Transverse colon (tissue), 4 donors: ENCODE measurements around the gene HPSE2. TPM values are rescaled to one million over a fixed set of nuclear protein-coding genes. Genes with fewer than 3 reads are reported as not detected.

Experiments
- DNase-seq: peaks from one replicate; pipeline ENCODE4 v3.0.0-alpha.2; 2019
- H3K27ac ChIP-seq, 4 donors: fragments of 200-600 bp; sonication (generic); 2 replicates each; pipeline ENCODE4 v1.5.1; 2016 to 2018; ENCODE audit warnings: inconsistent platforms in 4 of 4
- H3K27me3 ChIP-seq: fragments of 200-600 bp; sonication (generic); 2 replicates; pipeline ENCODE4 v1.5.1; 2017; ENCODE audit warnings: inconsistent platforms
- H3K36me3 ChIP-seq, 4 donors: fragments of 200-600 bp; sonication (generic); 2 replicates each; pipeline ENCODE4 v1.5.1; 2017 to 2019; ENCODE audit warnings: inconsistent platforms in 4 of 4
- H3K4me1 ChIP-seq, 4 donors: fragments of 200-600 bp; sonication (generic); 2 replicates each; pipeline ENCODE4 v1.5.1; 2017 to 2020; ENCODE audit warnings: inconsistent platforms in 4 of 4
- H3K4me3 ChIP-seq, 4 donors: fragments of 200-600 bp; sonication (generic); 1 replicate in 1 of 4; 2 replicates in 3 of 4; pipeline versions ENCODE4 v1.5.1 to v1.6.1; 2017 to 2019; ENCODE audit warnings: inconsistent platforms in 4 of 4
- H3K9me3 ChIP-seq, 2 donors: fragments of 200-600 bp; sonication (generic); 2 replicates each; pipeline ENCODE4 v1.5.1; 2017 to 2019; ENCODE audit warnings: inconsistent platforms in 2 of 2
- CTCF ChIP-seq, 5 experiments: fragments of 200-600 bp in 3 of 5; fragments of 450-650 bp in 2 of 5; sonication (generic) in 3 of 5; IDR thresholded peaks; 1 replicate in 2 of 5; 2 replicates in 3 of 5; pipeline ENCODE4 v1.5.1; 2016 to 2017; ENCODE audit warnings: antibody characterized with exemption in 5 of 5, inconsistent platforms in 3 of 5, mild to moderate bottlenecking in 2 of 5, moderate library complexity in 1 of 5
- EP300 ChIP-seq: sonication (generic); formaldehyde crosslinking; IDR thresholded peaks from one replicate; pipeline ENCODE4 v1.6.1; 2017; ENCODE audit warnings: antibody characterized with exemption, low read depth
- POLR2A ChIP-seq: fragments of 450-650 bp; IDR thresholded peaks from one replicate; pipeline ENCODE4 v1.6.1; 2016; ENCODE audit warnings: antibody characterized with exemption, mild to moderate bottlenecking, moderate library complexity
- POLR2AphosphoS5 ChIP-seq, 3 donors: sonication (generic); formaldehyde crosslinking; IDR thresholded peaks; one replicate each; pipeline ENCODE4 v1.6.1; 2016; ENCODE audit warnings: antibody characterized with exemption in 3 of 3
- WGBS, 2 donors: methylation state at CpG; one replicate each; pipeline ENCODE4 v1.1.5; 2018; ENCODE audit warnings: low coverage in 1 of 2; 5-methylcytosine and 5-hydroxymethylcytosine counted together
- in situ Hi-C, 4 donors: fragments of 200-750 bp; cut with MboI; loops; one replicate each; pipeline versions ENCODE4 v1.15.0 to v1.15.1; 2017; ENCODE audit warnings: low sequenced_read_pairs in 3 of 4, low pct_ligation_motif_present in 1 of 4, low pct_unique_long_range_greater_than_20kb in 1 of 4
- intact Hi-C: fragments of 100-400 bp; cut with DNase I; formaldehyde crosslinking; loops from one replicate; pipeline ENCODE4 v1.15.1; 2023; ENCODE audit warnings: low total_unique reads
- total RNA-seq, 4 donors: library from RNA; depleted of rRNA; stranded (reverse); fragments of >200 nt; gene quantifications; one replicate each; pipeline ENCODE4 v1.1.0, GENCODE V29; 2016

HPSE2 gene
- total RNA-seq, 4 donors from 2014 or later = 2.2 to 3.0 TPM; not detected in 2

- H3K9me3 ChIP-seq = no peaks in the 10 kb centered on the region
- no peak overlapping the region for H3K27ac ChIP-seq
- H3K4me3 ChIP-seq = no peak overlapping the region
- no peak for DNase-seq
- H3K27me3 ChIP-seq = no peaks in the 10 kb centered on the region
- peaks cover 0 to 2% (median 0%) of the 10 kb centered on the region in 4 donors for H3K4me1 ChIP-seq
- H3K36me3 ChIP-seq = no peaks in the 10 kb centered on the region
- intact Hi-C loops = no loop called here
- 46 to 78% methylated on average over 2 of the region's 2 CpGs for WGBS, 2 donors
- in situ Hi-C loops = no loop called here
- no peak for TF ChIP-seq POLR2A
- TF ChIP-seq EP300 = no peak
- no peak for TF ChIP-seq CTCF (IDR thresholded peaks at IDR 0.05)
- no peak for TF ChIP-seq POLR2AphosphoS5 (IDR thresholded peaks at IDR 0.05)
Observed at GRCh38 chr10:98950106-98950505, 285.5 kb downstream of the HPSE2 start.

DNA sequence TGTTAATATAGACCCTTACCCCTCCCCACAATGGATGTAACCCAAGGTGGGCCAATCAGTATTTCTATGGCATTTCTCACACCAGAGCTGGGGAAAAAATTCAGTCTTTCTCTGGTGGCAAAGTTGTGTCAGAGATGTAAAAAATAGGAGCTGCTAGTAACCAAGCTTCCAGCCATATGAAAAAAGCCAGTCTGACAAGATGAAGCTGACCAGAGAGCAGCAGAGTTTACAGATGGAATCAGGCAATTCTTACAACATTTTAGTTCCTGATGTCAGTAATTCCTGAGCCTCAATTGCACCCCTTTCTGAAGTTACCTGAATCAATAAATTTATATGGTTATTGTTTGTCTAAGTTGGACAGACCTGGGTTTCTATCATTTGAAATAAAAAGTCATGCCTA lies 286.3 kb downstream of the HPSE2 start:
- Histone ChIP-seq H3K9me3 (no peaks in the 10 kb centered on the region), H3K4me1 (peaks cover 0 to 2% (median 0%) of the 10 kb centered on the region in 4 donors), H3K27me3 (no peaks in the 10 kb centered on the region), H3K36me3 (no peaks in the 10 kb centered on the region), H3K27ac (no peak overlapping the region), H3K4me3 (no peak overlapping the region)
- no peak for TF ChIP-seq POLR2A
- no peak for TF ChIP-seq EP300
- no peak for TF ChIP-seq POLR2AphosphoS5 (IDR thresholded peaks at IDR 0.05)
- TF ChIP-seq CTCF (IDR thresholded peaks at IDR 0.05) = no peak
- in situ Hi-C loops (no loop called here), intact Hi-C loops (no loop called here)
- no peak for DNase-seq

DNA sequence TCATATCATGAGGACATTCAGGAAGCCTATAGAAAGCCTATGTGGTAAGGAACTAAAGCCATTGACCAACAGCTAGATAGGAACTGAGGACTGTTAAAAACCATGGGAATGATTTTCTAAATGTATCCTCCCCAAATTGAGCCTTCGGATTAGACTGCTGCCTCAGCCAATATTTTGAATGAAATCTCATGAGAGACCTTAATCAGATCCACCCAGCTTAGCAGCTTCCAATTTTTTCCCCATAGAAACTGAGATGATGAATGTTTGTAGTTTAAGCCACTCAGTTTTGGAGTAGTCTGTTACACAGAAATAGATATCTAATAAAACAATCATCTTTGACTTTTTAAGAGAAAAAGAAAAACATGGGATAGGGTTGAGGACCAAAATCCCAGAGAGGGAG lies 292.0 kb downstream of the HPSE2 start:
- Histone ChIP-seq H3K27ac (no peak overlapping the region), H3K36me3 (no peaks in the 10 kb centered on the region), H3K4me3 (no peak overlapping the region), H3K4me1 (no peaks in the 10 kb centered on the region), H3K27me3 (no peaks in the 10 kb centered on the region), H3K9me3 (no peaks in the 10 kb centered on the region)
- in situ Hi-C loops (no loop called here), intact Hi-C loops (no loop called here)
- no peak for DNase-seq
- no peak for TF ChIP-seq POLR2A
- TF ChIP-seq POLR2AphosphoS5 (IDR thresholded peaks at IDR 0.05) = no peak
- no peak for TF ChIP-seq CTCF (IDR thresholded peaks at IDR 0.05)
- TF ChIP-seq EP300 = no peak
- 76% methylated on average over 1 of the region's 1 CpG; no CpG with 5 or more reads in 1 of the 2 donors for whole genome bisulfite sequencing, 2 donors

DNA sequence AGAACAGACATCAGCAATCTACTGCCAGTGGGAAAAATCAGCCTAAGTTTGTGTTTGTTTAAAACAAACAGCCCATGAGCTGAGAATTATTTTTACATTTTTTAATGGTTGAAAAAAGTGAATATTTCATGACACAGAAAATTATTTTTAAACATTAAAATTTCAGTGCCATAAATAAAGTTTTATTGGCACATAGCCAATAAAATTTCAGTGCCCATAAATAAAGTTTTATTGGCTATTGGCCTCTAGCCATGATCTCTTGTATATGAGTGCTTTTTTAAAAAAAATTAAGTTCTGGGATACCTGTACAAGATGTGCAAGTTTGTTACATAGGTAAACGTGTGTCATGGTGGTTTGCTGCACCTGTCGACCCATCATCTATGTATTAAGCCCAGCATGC lies 305.9 kb downstream of the HPSE2 start:
- Histone ChIP-seq H3K27me3 (no peaks in the 10 kb centered on the region), H3K4me1 (no peaks in the 10 kb centered on the region), H3K27ac (no peak overlapping the region), H3K9me3 (peaks cover 0 to 6% of the 10 kb centered on the region in 2 donors), H3K4me3 (no peak overlapping the region), H3K36me3 (no peaks in the 10 kb centered on the region)
- intact Hi-C loops (no loop called here), in situ Hi-C loops (no loop called here)
- WGBS, 2 donors = 63 to 83% methylated on average over 2 of the region's 2 CpGs
- no peak for DNase-seq
- TF ChIP-seq POLR2A = no peak
- TF ChIP-seq EP300 = no peak

- Histone ChIP-seq H3K36me3 (no peaks in the 10 kb centered on the region), H3K27ac (no peak overlapping the region), H3K4me3 (no peak overlapping the region), H3K27me3 (no peaks in the 10 kb centered on the region), H3K9me3 (no peaks in the 10 kb centered on the region), H3K4me1 (no peaks in the 10 kb centered on the region)
- in situ Hi-C loops (no loop called here), intact Hi-C loops (no loop called here)
- DNase-seq = no peak
- WGBS, 2 donors = 91 to 100% methylated on average over 1 of the region's 1 CpG
- TF ChIP-seq EP300 (no peak), POLR2AphosphoS5 (IDR thresholded peaks at IDR 0.05) (no peak), CTCF (IDR thresholded peaks at IDR 0.05) (no peak), POLR2A (no peak)
Observed at GRCh38 chr10:98925651-98926050, 310.0 kb downstream of the HPSE2 start.
